A673 (cell line): Measurements from ENCODE around the gene OR10R2. TPM values are rescaled to one million over a fixed set of nuclear protein-coding genes. Genes with fewer than 3 reads are reported as not detected.

Source experiments
- BruUV-seq: library from RNA; stranded (reverse); fragments of 400-500 nt; replicated peaks from 2 replicates; lab custom pipeline; 2021; lab: Mats Ljungman, UMichigan
- CTCF ChIA-PET: fragments of 300-600 bp; sonication (Branson Sonifier 250); formaldehyde crosslinking; loops from one replicate; lab custom pipeline; 2022; ENCODE audit warnings: antibody characterized with exemption; lab: Charles Lee
- POLR2A ChIA-PET: fragments of 300-600 bp; sonication (Branson Sonifier 250); formaldehyde crosslinking; loops from one replicate; lab custom pipeline; 2022; ENCODE audit warnings: antibody characterized with exemption; ENCODE audit not compliant: low non-redundant PET; lab: Charles Lee
- DNase-seq: peaks from one replicate; pipeline ENCODE4 v3.0.0-alpha.2; 2015; ENCODE audit warnings: low spot score
- H3K27ac ChIP-seq: fragments of 200-600 bp; sonication (generic); 2 replicates; pipeline ENCODE4 v1.5.1; 2016; ENCODE audit warnings: mixed run types, low read depth, mild to moderate bottlenecking, mixed read lengths, antibody characterized with exemption, low read length; ENCODE audit not compliant: poor library complexity, severe bottlenecking
- H3K27me3 ChIP-seq: fragments of 200-600 bp; sonication (generic); replicated peaks from 2 replicates; pipeline ENCODE4 v1.6.1; 2017; ENCODE audit warnings: mixed run types, low read depth, mild to moderate bottlenecking, mixed read lengths, antibody characterized with exemption, low read length; ENCODE audit not compliant: insufficient read depth, poor library complexity
- H3K36me3 ChIP-seq: fragments of 200-600 bp; sonication (generic); 2 replicates; pipeline ENCODE4 v1.6.1; 2016; ENCODE audit warnings: mixed run types, mild to moderate bottlenecking, mixed read lengths, antibody characterized with exemption, low read length; ENCODE audit not compliant: insufficient read depth, poor library complexity, severe bottlenecking
- H3K4me1 ChIP-seq: fragments of 200-600 bp; sonication (generic); 2 replicates; pipeline ENCODE4 v1.6.1; 2017; ENCODE audit warnings: mixed run types, mild to moderate bottlenecking, mixed read lengths, antibody characterized with exemption, low read length; ENCODE audit not compliant: insufficient read depth, poor library complexity, severe bottlenecking
- H3K4me3 ChIP-seq: fragments of 200-600 bp; sonication (generic); 2 replicates; pipeline ENCODE4 v1.5.1; 2016; ENCODE audit warnings: low read depth, mixed run types, mild to moderate bottlenecking, mixed read lengths, low read length; ENCODE audit not compliant: poor library complexity, severe bottlenecking
- H3K9me3 ChIP-seq: fragments of 200-600 bp; sonication (generic); 2 replicates; pipeline ENCODE4 v1.6.1; 2016; ENCODE audit warnings: mixed run types, low read depth, mild to moderate bottlenecking, mixed read lengths, antibody characterized with exemption, low read length; ENCODE audit not compliant: poor library complexity, severe bottlenecking
- CTCF ChIP-seq: fragments of 300-800, 200-600 bp; sonication (generic); conservative IDR thresholded peaks from 2 replicates; pipeline ENCODE4 v1.5.1; 2017; ENCODE audit warnings: low read depth, mild to moderate bottlenecking, antibody characterized with exemption, low read length, moderate library complexity, mixed read lengths
- EZH2 ChIP-seq: fragments of 200-600 bp; sonication (generic); IDR thresholded peaks from 2 replicates; pipeline ENCODE4 v1.6.1; 2017; ENCODE audit warnings: borderline replicate concordance, low read depth, mild to moderate bottlenecking, mixed read lengths, antibody characterized with exemption, low read length; ENCODE audit not compliant: poor library complexity, severe bottlenecking
- intact Hi-C: fragments of 100-400 bp; cut with micrococcal nuclease; formaldehyde crosslinking; loops from one replicate; pipeline ENCODE4 v1.10.0; 2022; ENCODE audit not compliant: unreplicated experiment
- total RNA-seq: library from RNA; stranded (reverse); gene quantifications from 2 replicates; pipeline ENCODE4 v1.2.3, GENCODE V29; 2021

The OR10R2 gene
- total RNA-seq, 1 experiment from 2014 or later = not detected

GRCh38 chr1:158494796-158495195, 22.8 kb downstream of the OR10R2 start:
- no peaks in the 10 kb centered on the region for H3K36me3 ChIP-seq
- intact Hi-C loops = loop anchor here (5.0 to 10.0 kb wide), 2 partner anchors 292 to 530 kb away; no protein-coding TSS in a partner anchor
- H3K27ac ChIP-seq = no peak overlapping the region
- CTCF ChIA-PET = no interaction called here
- peaks cover 52% of the 10 kb centered on the region for H3K27me3 ChIP-seq
- no peaks in the 10 kb centered on the region for H3K9me3 ChIP-seq
- no peak overlapping the region for H3K4me3 ChIP-seq
- no TSS peak for BruUV-seq
- no peak for DNase-seq
- no peak for TF ChIP-seq EZH2
- TF ChIP-seq CTCF = no peak
- POLR2A ChIA-PET = no interaction called here
- H3K4me1 ChIP-seq = no peaks in the 10 kb centered on the region

DNA sequence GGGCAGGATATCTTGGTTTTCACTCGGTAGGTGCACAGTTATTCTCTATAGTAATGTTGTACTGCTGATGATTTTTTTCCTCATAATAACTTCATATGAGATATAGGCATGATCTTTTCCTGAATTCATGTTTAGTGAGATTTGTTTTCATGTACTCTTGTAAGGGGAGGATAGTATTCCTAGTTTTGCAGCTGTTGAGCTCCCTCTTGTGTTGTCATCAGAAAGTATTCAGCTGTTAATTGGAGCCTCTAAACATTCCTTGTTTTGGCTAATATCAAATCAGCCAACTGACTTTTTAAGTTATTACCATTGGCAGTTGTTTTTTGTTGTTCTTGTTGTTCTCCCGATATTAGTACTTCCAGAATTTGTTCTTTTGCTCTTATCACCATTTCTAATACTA, 24.4 kb downstream of the OR10R2 start:
- DNase-seq = peak; percentile 42
- no peaks in the 10 kb centered on the region for H3K36me3 ChIP-seq
- BruUV-seq = no TSS peak
- TF ChIP-seq EZH2 (no peak), CTCF (peak; percentile 50)
- intact Hi-C loops = loop anchor here (5.0 to 10.0 kb wide), 2 partner anchors 294 to 532 kb away; no protein-coding TSS in a partner anchor
- H3K4me3 ChIP-seq = no peak overlapping the region
- CTCF ChIA-PET = interaction anchor here (1.3 kb wide), 2 partner anchors 293 to 534 kb away, joined by 3 to 6 read pairs; no protein-coding TSS in a partner anchor
- POLR2A ChIA-PET = no interaction called here
- H3K27ac ChIP-seq = no peak overlapping the region
- no peaks in the 10 kb centered on the region for H3K9me3 ChIP-seq
- H3K27me3 ChIP-seq = peaks cover 51% of the 10 kb centered on the region
- no peaks in the 10 kb centered on the region for H3K4me1 ChIP-seq

DNA sequence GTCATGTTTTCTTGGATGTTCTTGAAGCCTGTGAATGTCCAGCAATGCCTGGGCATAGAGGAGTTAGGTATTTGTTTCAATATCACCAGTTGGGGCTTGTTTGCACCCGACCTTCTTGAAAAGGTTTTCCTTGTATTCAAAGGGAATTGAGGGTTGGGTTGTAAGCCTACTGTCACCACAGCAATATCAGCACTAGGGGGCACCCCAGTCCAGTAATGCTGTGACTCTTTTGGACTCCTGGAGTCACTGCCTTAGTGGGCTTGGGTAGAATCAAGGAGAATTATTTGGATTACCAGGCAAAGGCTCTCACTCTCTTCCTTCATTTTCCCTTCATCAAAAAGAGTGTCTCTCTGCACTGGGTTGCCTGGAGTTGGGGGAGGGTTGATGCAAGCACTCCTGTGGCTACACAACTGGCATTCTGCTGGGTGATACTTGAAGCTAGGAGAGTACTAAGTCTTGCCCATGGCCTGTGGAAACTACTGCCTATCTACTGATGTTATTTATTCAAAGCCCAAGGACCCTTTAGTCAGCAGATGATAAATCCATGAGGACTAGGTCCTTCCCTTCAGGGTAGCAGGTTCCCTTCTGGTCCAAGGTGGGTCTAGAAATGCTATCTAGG, 34.5 kb downstream of the OR10R2 start:
- Histone ChIP-seq H3K9me3 (no peaks in the 10 kb centered on the region), H3K4me1 (no peaks in the 10 kb centered on the region), H3K27ac (no peak overlapping the region), H3K27me3 (peaks cover 18% of the 10 kb centered on the region), H3K4me3 (no peak overlapping the region), H3K36me3 (no peaks in the 10 kb centered on the region)
- POLR2A ChIA-PET = no interaction called here
- intact Hi-C loops = loop anchor here (1.0 to 2.0 kb wide), 2 partner anchors 492 to 566 kb away; no protein-coding TSS in a partner anchor
- TF ChIP-seq CTCF (peak; percentile 78), EZH2 (no peak)
- CTCF ChIA-PET = interaction anchor here (1.0 kb wide), 1 partner anchor 492 kb away, joined by 5 read pairs; no protein-coding TSS in a partner anchor
- no TSS peak for BruUV-seq
- peak; percentile 65 for DNase-seq
